Loucy (cell line): ENCODE results near the gene CANT1.

Experiments used
- CTCF ChIP-seq: fragments of 200-600 bp; sonication (generic); conservative IDR thresholded peaks from 2 replicates; pipeline ENCODE4 v1.5.1; 2014; ENCODE audit warnings: mild to moderate bottlenecking, antibody characterized with exemption, low read length
- EZH2phosphoT487 ChIP-seq: fragments of 200-600 bp; IDR thresholded peaks from 2 replicates; pipeline ENCODE4 v1.6.1; 2018; ENCODE audit warnings: antibody characterized with exemption, mild to moderate bottlenecking, moderate library complexity, borderline replicate concordance

DNA sequence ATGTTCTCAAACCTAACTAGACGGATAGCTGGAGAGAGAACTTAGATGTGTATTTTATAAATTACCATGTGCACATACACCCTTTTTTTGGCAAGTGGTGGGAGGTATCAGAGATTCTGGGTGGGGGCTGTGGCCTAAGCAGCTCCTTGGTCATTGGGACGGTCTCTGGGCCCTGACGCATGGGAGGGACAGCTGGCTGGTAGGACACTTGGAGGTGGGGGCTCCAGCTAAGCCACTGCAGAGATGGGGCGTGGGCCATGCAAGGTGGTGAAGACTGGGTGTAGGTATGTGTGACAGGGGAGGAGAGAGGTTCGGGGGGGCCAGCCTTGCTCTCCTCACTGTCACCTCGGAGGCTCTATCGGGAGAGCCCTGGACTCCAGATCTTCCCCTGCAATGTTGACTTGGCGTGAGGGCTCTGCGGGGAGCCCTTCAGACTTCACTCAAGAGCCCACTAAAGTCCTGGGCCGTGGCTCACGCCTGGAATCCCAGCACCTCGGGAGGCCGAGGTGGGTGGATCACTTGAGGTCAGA lies 31.5 kb upstream of the CANT1 start:
- TF ChIP-seq CTCF (no peak), EZH2phosphoT487 (no peak)
